ENCODE data around the gene BRD4. TPM values are rescaled to one million over a fixed set of nuclear protein-coding genes. Genes with fewer than 3 reads are reported as not detected.

BRD4 gene
- total and polyA plus RNA-seq, 8 donors: 16.9 to 53.3 (median 39.9) TPM

GRCh38 chr19:15291089-15291488, 41.2 kb downstream of the BRD4 start:
- no peak for ATAC-seq
- DNase-seq: no peak
- intact Hi-C loops (cut with DNase I): no loop called here
- no peak for FAIRE-seq
- Histone ChIP-seq H3K36me3 (no peaks in the 10 kb centered on the region), H3K4me1 (peaks cover 19 to 66% (median 39%) of the 10 kb centered on the region in 3 donors), H3K27me3 (no peaks in the 10 kb centered on the region), H3K27ac (no peak overlapping the region), H3K4me3 (no peak overlapping the region), H3K9me3 (no peaks in the 10 kb centered on the region)
- TF ChIP-seq CTCF (IDR thresholded peaks at IDR 0.05): no peak
- WGBS, 2 donors: 89 to 90% methylated on average over 1 of the region's 1 CpG

- no peak for FAIRE-seq
- Histone ChIP-seq H3K27me3 (no peaks in the 10 kb centered on the region), H3K36me3 (no peaks in the 10 kb centered on the region), H3K4me1 (peaks cover 19 to 70% (median 40%) of the 10 kb centered on the region in 3 donors), H3K4me3 (no peak overlapping the region), H3K9me3 (no peaks in the 10 kb centered on the region), H3K27ac (no peak overlapping the region)
- 71 to 72% methylated on average over 7 of the region's 7 CpGs for WGBS, 2 donors
- no peak for DNase-seq
- intact Hi-C loops (cut with DNase I): no loop called here
- no peak for TF ChIP-seq CTCF (IDR thresholded peaks at IDR 0.05)
- ATAC-seq: no peak
Observed at GRCh38 chr19:15290166-15290565, 42.2 kb downstream of the BRD4 start.

DNA sequence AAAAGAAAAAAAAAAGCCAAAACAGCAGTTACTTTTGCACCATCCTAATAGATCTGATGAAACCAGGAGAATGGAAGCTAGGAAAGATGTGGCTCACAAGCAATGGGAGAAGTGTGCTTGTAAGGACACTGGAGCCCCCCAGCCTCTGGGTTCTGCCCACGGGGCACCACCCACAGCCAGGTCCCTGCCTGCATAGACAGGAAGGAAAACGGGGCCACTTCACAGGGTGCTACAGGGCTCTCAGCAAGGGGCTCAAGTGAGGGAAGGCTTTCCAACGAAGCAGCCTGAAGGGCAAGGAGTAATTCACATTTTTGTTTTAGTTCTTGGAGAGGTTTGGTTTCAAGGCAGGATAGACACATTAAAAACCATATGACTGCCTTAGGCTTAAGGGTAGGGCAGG, 42.7 kb downstream of the BRD4 start:
- no peak overlapping the region for H3K27ac ChIP-seq
- peaks cover 18 to 70% (median 39%) of the 10 kb centered on the region in 3 donors for H3K4me1 ChIP-seq
- no peak overlapping the region for H3K4me3 ChIP-seq
- TF ChIP-seq CTCF (IDR thresholded peaks at IDR 0.05): no peak
- DNase-seq: no peak
- no peak for ATAC-seq
- 63 to 69% methylated on average over 3 of the region's 3 CpGs for WGBS, 2 donors
- FAIRE-seq: no peak
- intact Hi-C loops (cut with DNase I): no loop called here
- no peaks in the 10 kb centered on the region for H3K27me3 ChIP-seq
- H3K36me3 ChIP-seq: no peaks in the 10 kb centered on the region
- no peaks in the 10 kb centered on the region for H3K9me3 ChIP-seq

- peak in 3 of 4 donors; percentile 55 to 62 (median 56) for ATAC-seq
- DNase-seq: no peak
- WGBS, 2 donors: 41 to 46% methylated on average over 14 of the region's 14 CpGs
- Histone ChIP-seq H3K4me1 (peaks cover 16 to 70% (median 34%) of the 10 kb centered on the region in 3 donors), H3K9me3 (no peaks in the 10 kb centered on the region), H3K4me3 (no peak overlapping the region), H3K27ac (no peak overlapping the region), H3K36me3 (no peaks in the 10 kb centered on the region), H3K27me3 (no peaks in the 10 kb centered on the region)
- FAIRE-seq: no peak
- no peak for TF ChIP-seq CTCF (IDR thresholded peaks at IDR 0.05)
- intact Hi-C loops (cut with DNase I): no loop called here
Observed at GRCh38 chr19:15288146-15288963, 44.0 kb downstream of the BRD4 start.

GRCh38 chr19:15287496-15287895, 44.8 kb downstream of the BRD4 start:
- no peaks in the 10 kb centered on the region for H3K9me3 ChIP-seq
- H3K36me3 ChIP-seq: no peaks in the 10 kb centered on the region
- H3K27ac ChIP-seq: no peak overlapping the region
- intact Hi-C loops (cut with DNase I): no loop called here
- no peak for TF ChIP-seq CTCF (IDR thresholded peaks at IDR 0.05)
- no peak for FAIRE-seq
- H3K4me1 ChIP-seq: peaks cover 21 to 70% (median 26%) of the 10 kb centered on the region in 3 donors
- no peak overlapping the region for H3K4me3 ChIP-seq
- no peak for ATAC-seq
- no peak for DNase-seq
- H3K27me3 ChIP-seq: no peaks in the 10 kb centered on the region
- WGBS, 2 donors: 87 to 91% methylated on average over 10 of the region's 10 CpGs
